Esophagus squamous epithelium (tissue), 4 donors: ENCODE measurements around the gene UAP1.

Experiments used
- POLR2A ChIP-seq, 4 donors: fragments of 450-650 bp; IDR thresholded peaks; one replicate each; pipeline ENCODE4 v1.6.1; 2017; ENCODE audit warnings: antibody characterized with exemption in 4 of 4, mild to moderate bottlenecking in 4 of 4, moderate library complexity in 3 of 4
- TF ChIP-seq, protein P1 (sequence below), 6 experiments: fragments of 450-650 bp in 4 of 6; fragments of 200-600 bp in 2 of 6; sonication (generic) in 2 of 6; IDR thresholded peaks; one replicate each; pipeline ENCODE4 v1.5.1; 2016 to 2019; ENCODE audit warnings: antibody characterized with exemption in 6 of 6, mild to moderate bottlenecking in 4 of 6, moderate library complexity in 4 of 6

DNA sequence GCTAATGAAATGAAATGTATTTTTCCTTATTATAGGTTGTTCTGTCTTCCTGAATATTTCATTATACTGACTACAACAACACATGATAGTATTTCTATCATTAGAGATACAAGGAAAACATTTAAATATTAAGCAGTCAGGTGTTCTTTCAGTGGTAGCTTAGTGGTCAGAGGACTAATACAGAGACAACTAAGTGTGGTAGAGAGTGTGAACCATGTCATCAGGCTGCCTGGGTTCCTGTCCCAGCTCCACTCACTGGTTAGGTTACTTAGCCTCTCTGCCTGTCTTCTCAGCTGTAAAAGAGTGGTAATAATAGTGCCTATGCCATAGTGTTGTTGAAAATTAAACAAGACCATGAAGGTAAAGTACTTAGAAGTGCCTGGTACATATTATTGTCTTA lies 3.9 kb downstream of the UAP1 start:
- TF ChIP-seq, protein P1, sequence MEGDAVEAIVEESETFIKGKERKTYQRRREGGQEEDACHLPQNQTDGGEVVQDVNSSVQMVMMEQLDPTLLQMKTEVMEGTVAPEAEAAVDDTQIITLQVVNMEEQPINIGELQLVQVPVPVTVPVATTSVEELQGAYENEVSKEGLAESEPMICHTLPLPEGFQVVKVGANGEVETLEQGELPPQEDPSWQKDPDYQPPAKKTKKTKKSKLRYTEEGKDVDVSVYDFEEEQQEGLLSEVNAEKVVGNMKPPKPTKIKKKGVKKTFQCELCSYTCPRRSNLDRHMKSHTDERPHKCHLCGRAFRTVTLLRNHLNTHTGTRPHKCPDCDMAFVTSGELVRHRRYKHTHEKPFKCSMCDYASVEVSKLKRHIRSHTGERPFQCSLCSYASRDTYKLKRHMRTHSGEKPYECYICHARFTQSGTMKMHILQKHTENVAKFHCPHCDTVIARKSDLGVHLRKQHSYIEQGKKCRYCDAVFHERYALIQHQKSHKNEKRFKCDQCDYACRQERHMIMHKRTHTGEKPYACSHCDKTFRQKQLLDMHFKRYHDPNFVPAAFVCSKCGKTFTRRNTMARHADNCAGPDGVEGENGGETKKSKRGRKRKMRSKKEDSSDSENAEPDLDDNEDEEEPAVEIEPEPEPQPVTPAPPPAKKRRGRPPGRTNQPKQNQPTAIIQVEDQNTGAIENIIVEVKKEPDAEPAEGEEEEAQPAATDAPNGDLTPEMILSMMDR (IDR thresholded peaks at IDR 0.05) = no peak
- TF ChIP-seq POLR2A (IDR thresholded peaks at IDR 0.05) = no peak
